Measurements from ENCODE around the gene UMPS. TPM values are rescaled to one million over a fixed set of nuclear protein-coding genes. Genes with fewer than 3 reads are reported as not detected.
"Not testable (repeated sequence)": the region's sequence is repeated elsewhere in the genome, so short reads cannot be mapped to it uniquely, and the experiment has no call there.

UMPS gene
- total RNA-seq, 4 donors from 2014 or later: 15.6 to 28.4 (median 23.0) TPM

- no peaks in the 10 kb centered on the region for H3K36me3 ChIP-seq
- H3K4me3 ChIP-seq: no peak overlapping the region
- H3K4me1 ChIP-seq: peaks cover 0 to 35% (median 0%) of the 10 kb centered on the region in 4 donors
- no peak for DNase-seq
- no peak overlapping the region for H3K27ac ChIP-seq
- no peaks in the 10 kb centered on the region for H3K27me3 ChIP-seq
- no peak for TF ChIP-seq CTCF (IDR thresholded peaks at IDR 0.05)
- no peaks in the 10 kb centered on the region for H3K9me3 ChIP-seq
These were observed 54.6 kb downstream of the UMPS start for GRCh38 chr3:124784686-124785382.

- DNase-seq: no peak
- peaks cover 0 to 27% (median 0%) of the 10 kb centered on the region in 4 donors for H3K4me1 ChIP-seq
- H3K27me3 ChIP-seq: no peaks in the 10 kb centered on the region
- no peaks in the 10 kb centered on the region for H3K36me3 ChIP-seq
- no peak for TF ChIP-seq CTCF (IDR thresholded peaks at IDR 0.05)
- no peak for TF ChIP-seq POLR2A (IDR thresholded peaks at IDR 0.05)
- no peak overlapping the region for H3K4me3 ChIP-seq
- H3K9me3 ChIP-seq: no peaks in the 10 kb centered on the region
- peak overlapping the region in 1 of 4 donors; percentile 2 for H3K27ac ChIP-seq
These were observed 55.7 kb downstream of the UMPS start for GRCh38 chr3:124785973-124786372.

GRCh38 chr3:124786511-124787241, 56.4 kb downstream of the UMPS start:
- Histone ChIP-seq H3K4me3 (no peak overlapping the region), H3K36me3 (no peaks in the 10 kb centered on the region), H3K9me3 (no peaks in the 10 kb centered on the region), H3K4me1 (peaks cover 0 to 20% (median 0%) of the 10 kb centered on the region in 4 donors), H3K27ac (peak overlapping the region in 2 of 4 donors; percentile 2 to 36), H3K27me3 (no peaks in the 10 kb centered on the region)
- no peak for DNase-seq
- TF ChIP-seq POLR2A (IDR thresholded peaks at IDR 0.05) (no peak), CTCF (IDR thresholded peaks at IDR 0.05) (peak in 4 of 6 experiments; percentile 17 to 67 (median 61))

GRCh38 chr3:124787476-124788195, 57.4 kb downstream of the UMPS start:
- no peak overlapping the region for H3K4me3 ChIP-seq
- no peaks in the 10 kb centered on the region for H3K9me3 ChIP-seq
- no peak overlapping the region for H3K27ac ChIP-seq
- H3K4me1 ChIP-seq: peaks cover 0 to 20% (median 0%) of the 10 kb centered on the region in 4 donors
- DNase-seq: no peak
- H3K36me3 ChIP-seq: no peaks in the 10 kb centered on the region
- TF ChIP-seq CTCF (IDR thresholded peaks at IDR 0.05) (no peak), POLR2A (IDR thresholded peaks at IDR 0.05) (no peak)
- no peaks in the 10 kb centered on the region for H3K27me3 ChIP-seq

- Histone ChIP-seq H3K4me1 (peaks cover 0 to 20% (median 0%) of the 10 kb centered on the region in 4 donors), H3K27me3 (no peaks in the 10 kb centered on the region), H3K27ac (no peak overlapping the region), H3K9me3 (no peaks in the 10 kb centered on the region), H3K36me3 (no peaks in the 10 kb centered on the region), H3K4me3 (no peak overlapping the region)
- no peak for DNase-seq
- TF ChIP-seq CTCF (IDR thresholded peaks at IDR 0.05) (no peak), POLR2A (IDR thresholded peaks at IDR 0.05) (no peak)
These were observed 58.0 kb downstream of the UMPS start for GRCh38 chr3:124788254-124788745.

- not testable (repeated sequence) for H3K4me3 ChIP-seq, H3K36me3 ChIP-seq, H3K9me3 ChIP-seq, DNase-seq, H3K27ac ChIP-seq, H3K27me3 ChIP-seq
- H3K4me1 ChIP-seq: peaks cover 0 to 20% (median 0%) of the 10 kb centered on the region in 4 donors
These were observed 58.9 kb downstream of the UMPS start for GRCh38 chr3:124789103-124789502.

Data from Peyer's patch (tissue), 4 donors.